Smooth muscle cell of bladder (primary cell): ENCODE data around the gene ZSCAN4. TPM values are rescaled to one million over a fixed set of nuclear protein-coding genes. Genes with fewer than 3 reads are reported as not detected.

ENCODE experiments used
- total RNA-seq: library from RNA; depleted of rRNA; stranded (reverse); fragments of >200 nt; gene quantifications from 2 replicates; pipeline ENCODE4 v1.2.3, GENCODE V29; 2014

ZSCAN4 gene, protein sequence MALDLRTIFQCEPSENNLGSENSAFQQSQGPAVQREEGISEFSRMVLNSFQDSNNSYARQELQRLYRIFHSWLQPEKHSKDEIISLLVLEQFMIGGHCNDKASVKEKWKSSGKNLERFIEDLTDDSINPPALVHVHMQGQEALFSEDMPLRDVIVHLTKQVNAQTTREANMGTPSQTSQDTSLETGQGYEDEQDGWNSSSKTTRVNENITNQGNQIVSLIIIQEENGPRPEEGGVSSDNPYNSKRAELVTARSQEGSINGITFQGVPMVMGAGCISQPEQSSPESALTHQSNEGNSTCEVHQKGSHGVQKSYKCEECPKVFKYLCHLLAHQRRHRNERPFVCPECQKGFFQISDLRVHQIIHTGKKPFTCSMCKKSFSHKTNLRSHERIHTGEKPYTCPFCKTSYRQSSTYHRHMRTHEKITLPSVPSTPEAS
- total RNA-seq: not detected in 2 replicates

DNA sequence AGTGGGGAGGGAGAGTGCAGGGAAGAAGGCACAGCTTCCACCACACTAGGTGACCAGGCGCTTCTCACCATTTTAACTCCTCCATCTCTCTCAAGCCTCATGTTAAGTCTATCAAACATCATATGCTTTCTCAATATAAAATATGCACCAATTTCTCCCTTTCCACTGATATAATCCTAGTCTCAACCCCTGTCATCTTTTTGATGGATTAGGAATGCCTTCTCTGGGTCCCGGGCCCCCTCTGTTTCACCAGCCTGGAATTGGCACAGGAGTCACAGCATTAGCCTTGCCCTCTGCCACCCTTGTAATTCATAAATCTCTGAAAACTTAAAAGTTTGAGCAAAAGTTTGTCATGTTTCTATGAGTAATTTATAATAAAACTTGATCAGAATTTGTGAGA, at the start of gene ZSCAN4:
Gene ZSCAN4, plus strand, starts transcription at position 301 of the 400 bp plus-strand sequence. CDS start 7,211 bp downstream, outside the sequence.

DNA sequence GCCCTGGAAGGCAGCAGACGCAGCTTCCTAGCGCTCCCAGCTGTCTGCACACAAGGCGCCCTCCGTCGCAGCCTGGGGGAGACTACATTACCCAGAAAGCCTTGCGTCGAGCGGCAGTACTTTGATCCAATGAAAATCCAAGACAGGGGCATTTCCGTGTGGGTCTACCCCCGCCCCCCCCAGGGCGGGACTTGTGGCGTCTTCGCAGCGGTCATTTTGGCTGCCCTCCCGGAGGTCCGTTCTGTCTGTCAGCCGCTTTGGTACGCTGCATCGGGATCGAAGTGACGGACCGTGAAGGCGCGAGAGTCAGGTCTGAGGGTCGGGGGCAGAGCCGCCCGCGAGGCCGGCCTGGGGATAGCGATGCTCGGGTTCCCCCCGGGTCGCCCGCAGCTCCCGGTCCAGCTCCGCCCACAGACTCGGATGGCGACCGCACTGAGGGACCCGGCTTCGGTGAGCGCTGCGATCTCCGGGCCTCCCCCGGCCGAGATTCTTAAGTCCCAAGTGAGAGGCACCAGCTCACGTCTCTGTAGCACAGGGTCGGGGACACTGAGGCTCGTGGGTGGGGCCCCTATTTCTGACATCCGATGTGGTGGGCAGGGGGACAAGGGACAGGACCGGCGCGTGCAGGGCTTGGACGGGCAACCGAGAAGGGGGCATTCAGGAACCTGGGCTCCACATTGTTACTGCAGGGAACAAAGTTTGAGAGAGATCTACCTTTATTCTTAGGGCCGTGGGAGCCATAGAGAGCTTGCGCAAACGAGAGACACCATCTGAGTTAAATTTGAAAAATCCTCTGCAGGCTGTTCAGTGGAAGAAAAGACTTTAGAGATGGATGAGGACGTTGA, 35.5 kb upstream of the ZSCAN4 start, which contains the start of gene ZNF211:
Gene ZNF211, plus strand, starts transcription at position 182 of the 845 bp plus-strand sequence. Its CDS starts 179 bp downstream, at position 361.

DNA sequence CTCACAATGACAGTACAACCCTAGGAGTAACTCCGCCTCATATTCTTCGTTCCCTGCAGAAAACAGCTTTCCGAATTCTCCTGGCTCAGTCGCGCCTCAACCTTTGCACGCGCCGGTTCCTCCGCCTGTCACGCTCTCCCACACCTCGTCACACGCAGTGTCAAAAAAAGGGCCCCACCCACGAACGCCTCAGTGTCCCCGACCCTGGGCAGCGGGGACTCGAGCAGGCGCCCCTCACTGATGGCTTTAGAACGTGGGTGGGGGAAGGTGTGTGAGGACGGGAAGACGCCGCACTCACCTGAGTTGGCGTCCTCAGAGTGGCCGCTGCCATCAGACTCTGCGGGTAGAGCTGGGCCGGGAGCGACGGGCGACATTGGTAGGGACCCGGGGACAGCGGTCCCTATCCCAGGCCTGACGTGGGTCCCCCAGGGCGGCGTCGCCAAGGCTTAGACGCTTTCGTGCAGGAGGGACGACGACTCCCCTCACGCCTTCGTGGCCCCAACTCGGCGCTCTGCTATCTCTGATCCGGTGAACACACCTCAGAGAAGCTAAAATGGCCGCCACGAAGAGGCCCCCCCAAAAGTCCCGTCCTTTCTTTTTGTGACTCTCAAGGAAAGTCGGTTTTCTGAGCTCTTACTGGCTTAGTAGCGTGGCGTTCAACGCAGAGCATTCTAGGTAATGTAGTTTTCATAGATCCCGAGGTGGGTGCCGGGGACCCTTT, 40.1 kb downstream of the ZSCAN4 start, which contains the start of gene ZNF154:
Gene ZNF154, minus strand, starts transcription at position 564 of the 721 bp plus-strand sequence. Its CDS starts 233 bp downstream, at position 331.

Other genes starting within 250 kb of the ZSCAN4 start
- 6.8 and 8.9 TPM in 2 replicates for gene ZNF749, start 233.6 kb upstream of the ZSCAN4 start, total RNA-seq
- 0.28 and 0.57 TPM in 2 replicates for gene VN1R1, start 211.8 kb upstream of the ZSCAN4 start, total RNA-seq
- 12.1 and 18.6 TPM in 2 replicates for gene ZNF772, start 191.4 kb upstream of the ZSCAN4 start, total RNA-seq
- gene ZNF419, start 181.2 kb upstream of the ZSCAN4 start, total RNA-seq: 11.0 and 18.1 TPM in 2 replicates
- gene ZNF773, start 169.0 kb upstream of the ZSCAN4 start, total RNA-seq: 14.8 and 27.3 TPM in 2 replicates
- gene ZNF549, start 141.6 kb upstream of the ZSCAN4 start, total RNA-seq: 4.7 and 4.9 TPM in 2 replicates
- 7.3 and 7.8 TPM in 2 replicates for gene ZNF550, start 109.1 kb upstream of the ZSCAN4 start, total RNA-seq
- gene ZNF416, start 90.0 kb upstream of the ZSCAN4 start, total RNA-seq: 4.7 and 5.0 TPM in 2 replicates
- gene ZIK1, start 84.8 kb upstream of the ZSCAN4 start, total RNA-seq: 5.4 and 5.5 TPM in 2 replicates
- 1.6 and 2.6 TPM in 2 replicates for gene ZNF530, start 69.0 kb upstream of the ZSCAN4 start, total RNA-seq
- 15.5 and 18.8 TPM in 2 replicates for gene ZNF134, start 54.7 kb upstream of the ZSCAN4 start, total RNA-seq
- 8.0 and 10.2 TPM in 2 replicates for gene ZNF211, start 35.8 kb upstream of the ZSCAN4 start, total RNA-seq
- gene ZNF551, start 13.0 kb downstream of the ZSCAN4 start, total RNA-seq: 4.0 and 4.3 TPM in 2 replicates
- gene ZNF154, start 40.3 kb downstream of the ZSCAN4 start, total RNA-seq: 2.8 and 3.6 TPM in 2 replicates
- 8.9 and 9.2 TPM in 2 replicates for gene ZNF671, start 58.7 kb downstream of the ZSCAN4 start, total RNA-seq
- 11.2 and 14.1 TPM in 2 replicates for gene ZNF776, start 77.9 kb downstream of the ZSCAN4 start, total RNA-seq
- 12.6 and 12.7 TPM in 2 replicates for gene ZNF586, start 100.7 kb downstream of the ZSCAN4 start, total RNA-seq
- 4.7 and 6.0 TPM in 2 replicates for gene ZNF552, start 146.0 kb downstream of the ZSCAN4 start, total RNA-seq
- 14.6 and 18.1 TPM in 2 replicates for gene ZNF587B, start 161.4 kb downstream of the ZSCAN4 start, total RNA-seq
- 18.5 and 20.2 TPM in 2 replicates for gene ZNF587, start 180.9 kb downstream of the ZSCAN4 start, total RNA-seq
- gene ZNF814, start 220.1 kb downstream of the ZSCAN4 start, total RNA-seq: 3.4 and 3.7 TPM in 2 replicates
- 14.5 and 16.6 TPM in 2 replicates for gene ZNF417, start 247.7 kb downstream of the ZSCAN4 start, total RNA-seq